HUES48 (cell line): Measurements from ENCODE around the gene L1CAM.

Experiments
- H3K27ac ChIP-seq: one replicate; pipeline ENCODE4 v1.7.0; 2013; ENCODE audit warnings: low read depth, low read length, inconsistent platforms
- H3K27me3 ChIP-seq: 2 replicates; pipeline ENCODE4 v1.6.1; 2013; ENCODE audit warnings: mild to moderate bottlenecking, low read length; ENCODE audit not compliant: control insufficient read depth, insufficient read depth
- H3K36me3 ChIP-seq: 2 replicates; pipeline ENCODE4 v1.6.1; 2013; ENCODE audit warnings: low read length; ENCODE audit not compliant: control insufficient read depth, insufficient read depth
- H3K4me1 ChIP-seq: 2 replicates; pipeline ENCODE4 v1.6.1; 2013; ENCODE audit warnings: mild to moderate bottlenecking, low read length; ENCODE audit not compliant: control insufficient read depth, insufficient read depth
- H3K4me3 ChIP-seq: 2 replicates; pipeline ENCODE4 v1.5.1; 2013; ENCODE audit warnings: mild to moderate bottlenecking, low read depth, low read length
- H3K9ac ChIP-seq: 2 replicates; pipeline ENCODE4 v1.6.1; 2013; ENCODE audit warnings: mild to moderate bottlenecking, low read depth, low read length, moderate library complexity
- H3K9me3 ChIP-seq: 2 replicates; pipeline ENCODE4 v1.6.1; 2013; ENCODE audit warnings: low read length; ENCODE audit not compliant: control insufficient read depth, insufficient read depth

Gene L1CAM

GRCh38 chrX:153875391-153876111 lies 10.4 kb downstream of the L1CAM start:
- Histone ChIP-seq H3K27me3 (no peaks in the 10 kb centered on the region), H3K9me3 (peaks cover 26% of the 10 kb centered on the region), H3K4me1 (peaks cover 10% of the 10 kb centered on the region; the same call in 1 of the 2 replicates), H3K4me3 (no peak overlapping the region), H3K36me3 (no peaks in the 10 kb centered on the region), H3K27ac (no peak overlapping the region), H3K9ac (no peak overlapping the region)

GRCh38 chrX:153874366-153875125 lies 11.4 kb downstream of the L1CAM start:
- Histone ChIP-seq H3K27ac (no peak overlapping the region), H3K4me1 (peaks cover 7% of the 10 kb centered on the region; the same call in 1 of the 2 replicates), H3K4me3 (no peak overlapping the region), H3K36me3 (0 out of 2 replicates have a peak, but pooled peaks cover 6% of the 10 kb centered on the region), H3K27me3 (no peaks in the 10 kb centered on the region), H3K9me3 (peaks cover 33% of the 10 kb centered on the region), H3K9ac (no peak overlapping the region)

DNA sequence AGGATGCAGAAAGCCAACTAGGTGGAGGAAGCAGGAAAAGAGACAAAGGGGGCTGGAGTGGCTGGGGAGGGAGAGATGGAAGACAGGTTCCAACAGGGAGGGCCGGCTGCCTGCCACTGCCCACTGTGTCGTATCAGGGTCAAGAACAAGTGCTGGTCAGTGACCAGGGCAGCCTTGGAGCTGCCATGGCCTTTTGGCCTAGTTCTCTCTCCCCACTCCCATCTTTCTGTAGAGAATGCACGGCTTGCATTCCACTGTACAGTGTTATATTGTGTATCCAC lies 11.9 kb downstream of the L1CAM start:
- Histone ChIP-seq H3K36me3 (0 out of 2 replicates have a peak, but pooled peaks cover 6% of the 10 kb centered on the region), H3K4me3 (no peak overlapping the region), H3K4me1 (peaks cover 7% of the 10 kb centered on the region; the same call in 1 of the 2 replicates), H3K9me3 (peaks cover 34% of the 10 kb centered on the region), H3K9ac (no peak overlapping the region), H3K27ac (no peak overlapping the region), H3K27me3 (no peaks in the 10 kb centered on the region)

DNA sequence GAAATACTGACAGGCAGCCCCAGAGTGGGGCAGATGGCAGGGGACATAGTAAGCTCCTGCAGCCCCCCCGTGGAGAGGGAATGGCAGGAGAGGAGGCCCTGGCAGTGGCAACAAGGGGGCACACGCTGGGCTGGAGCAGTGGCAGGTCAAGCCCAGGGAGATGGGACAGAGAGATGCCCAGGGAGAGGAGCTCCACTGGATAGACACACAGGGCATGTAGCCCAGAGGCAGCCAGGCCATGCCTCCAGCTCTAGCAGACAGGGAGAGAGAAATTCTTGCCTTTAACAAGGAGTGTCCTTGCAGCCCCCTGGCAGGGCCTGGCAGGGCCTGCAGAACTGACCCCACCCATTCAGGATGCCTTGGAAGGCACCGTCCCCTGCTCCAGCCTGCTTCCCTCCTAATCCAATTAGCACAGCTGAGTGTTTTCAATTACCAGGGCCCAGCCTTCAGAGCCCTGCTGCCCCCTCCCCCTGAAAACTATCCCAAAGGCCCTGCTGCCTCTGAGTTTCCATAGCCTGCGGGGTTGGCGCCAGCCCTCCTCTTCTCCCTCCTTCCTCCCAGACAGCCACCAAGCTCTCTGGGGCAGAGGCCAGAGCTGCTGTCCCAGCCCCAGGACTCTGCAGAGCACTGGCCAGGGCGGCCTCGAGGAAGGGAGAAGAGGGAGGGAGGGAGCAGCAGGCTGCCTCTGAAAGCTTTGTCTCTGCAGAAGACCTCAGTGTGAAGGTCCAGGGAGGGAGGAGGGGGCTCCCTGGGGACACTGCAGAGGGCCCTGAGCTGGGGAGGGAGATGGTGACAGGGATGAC lies 12.5 kb downstream of the L1CAM start:
- peaks cover 39% of the 10 kb centered on the region for H3K9me3 ChIP-seq
- no peak overlapping the region for H3K4me3 ChIP-seq
- peaks cover 7% of the 10 kb centered on the region; the same call in 1 of the 2 replicates for H3K36me3 ChIP-seq
- no peak overlapping the region for H3K27ac ChIP-seq
- no peaks in the 10 kb centered on the region for H3K27me3 ChIP-seq
- peaks cover 5% of the 10 kb centered on the region; the same call in 1 of the 2 replicates for H3K4me1 ChIP-seq
- no peak overlapping the region for H3K9ac ChIP-seq

GRCh38 chrX:153871946-153872878 lies 13.8 kb downstream of the L1CAM start:
- Histone ChIP-seq H3K27ac (no peak overlapping the region), H3K4me3 (no peak overlapping the region), H3K27me3 (no peaks in the 10 kb centered on the region), H3K9ac (no peak overlapping the region), H3K9me3 (peaks cover 33% of the 10 kb centered on the region), H3K4me1 (no peaks in the 10 kb centered on the region), H3K36me3 (peaks cover 11% of the 10 kb centered on the region; the same call in 1 of the 2 replicates)

DNA sequence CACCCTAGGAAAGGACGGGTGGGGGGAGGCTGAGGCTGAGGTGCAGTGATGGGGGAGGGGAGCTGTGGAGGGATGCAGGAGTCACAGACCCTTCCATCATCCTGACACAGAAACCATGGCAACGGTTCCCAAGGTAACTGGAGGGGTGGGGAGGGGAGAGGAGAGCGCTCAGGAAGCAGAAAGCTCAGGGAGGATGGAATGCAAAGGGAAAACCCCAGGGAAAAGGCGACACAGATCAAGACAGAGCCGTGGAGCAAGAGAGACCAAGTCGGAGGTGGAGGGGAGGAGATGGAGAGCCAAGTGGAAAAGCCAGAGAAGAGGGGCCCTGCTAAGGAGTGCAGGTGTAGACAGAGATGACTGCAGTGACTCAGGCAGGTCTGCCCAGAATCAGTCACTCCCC lies 14.5 kb downstream of the L1CAM start:
- Histone ChIP-seq H3K27ac (no peak overlapping the region), H3K9me3 (peaks cover 40% of the 10 kb centered on the region), H3K4me1 (no peaks in the 10 kb centered on the region), H3K4me3 (no peak overlapping the region), H3K27me3 (no peaks in the 10 kb centered on the region), H3K36me3 (peaks cover 11% of the 10 kb centered on the region; the same call in 1 of the 2 replicates), H3K9ac (no peak overlapping the region)

DNA sequence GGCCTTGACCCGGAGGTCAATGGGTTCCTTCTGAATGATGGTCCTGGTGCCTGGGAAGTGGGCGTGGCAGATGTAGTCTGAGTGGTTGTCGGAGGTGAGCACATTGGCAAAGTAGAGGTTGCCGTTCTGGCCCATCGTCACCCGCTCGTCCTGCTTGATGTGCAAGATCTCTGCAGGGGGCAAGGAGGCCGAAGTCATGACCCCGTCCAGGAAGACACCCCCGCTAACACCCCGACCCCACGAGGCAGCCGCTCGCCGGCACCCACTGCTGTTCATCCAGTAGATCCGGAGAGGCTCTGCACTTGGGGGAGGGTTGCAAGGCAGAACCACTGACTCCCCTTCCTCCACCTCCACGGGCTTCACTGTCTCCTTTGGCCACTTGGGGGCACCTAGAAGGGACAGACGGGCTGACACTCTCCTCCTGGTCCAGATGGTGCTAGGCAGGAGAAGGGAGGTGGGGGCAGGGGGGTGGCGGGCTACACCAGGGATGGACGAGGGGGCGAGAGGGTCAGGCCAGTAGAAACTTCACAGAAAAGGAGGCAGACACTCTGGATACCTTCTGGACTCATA lies 15.1 kb downstream of the L1CAM start:
- Histone ChIP-seq H3K27me3 (no peaks in the 10 kb centered on the region), H3K4me1 (no peaks in the 10 kb centered on the region), H3K36me3 (peaks cover 11% of the 10 kb centered on the region; the same call in 1 of the 2 replicates), H3K9me3 (peaks cover 39% of the 10 kb centered on the region), H3K27ac (no peak overlapping the region), H3K9ac (no peak overlapping the region), H3K4me3 (no peak overlapping the region)

DNA sequence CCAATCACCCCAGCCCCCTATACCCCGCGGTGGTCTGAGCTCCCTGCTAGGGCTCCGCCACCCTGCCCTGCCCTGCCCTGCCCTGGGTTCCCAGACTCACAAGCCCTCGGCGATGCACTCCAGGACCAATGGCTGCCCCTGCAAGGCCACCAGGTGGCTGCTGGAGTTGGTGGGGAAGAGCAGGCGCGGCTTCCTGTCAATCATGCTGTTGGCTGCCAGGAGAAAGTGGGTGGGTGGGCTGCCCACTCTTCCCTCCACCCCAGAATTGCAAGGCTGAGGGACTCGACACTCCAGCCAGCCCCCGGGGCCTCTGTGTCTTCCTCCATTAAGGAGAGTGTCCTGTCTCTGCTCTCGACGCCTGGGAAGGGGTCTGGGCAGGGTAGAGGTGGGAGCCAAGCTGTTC lies 15.7 kb downstream of the L1CAM start:
- peaks cover 11% of the 10 kb centered on the region; the same call in 1 of the 2 replicates for H3K36me3 ChIP-seq
- H3K27me3 ChIP-seq = no peaks in the 10 kb centered on the region
- no peak overlapping the region for H3K9ac ChIP-seq
- H3K9me3 ChIP-seq = peaks cover 42% of the 10 kb centered on the region
- H3K4me3 ChIP-seq = no peak overlapping the region
- no peaks in the 10 kb centered on the region for H3K4me1 ChIP-seq
- no peak overlapping the region for H3K27ac ChIP-seq

DNA sequence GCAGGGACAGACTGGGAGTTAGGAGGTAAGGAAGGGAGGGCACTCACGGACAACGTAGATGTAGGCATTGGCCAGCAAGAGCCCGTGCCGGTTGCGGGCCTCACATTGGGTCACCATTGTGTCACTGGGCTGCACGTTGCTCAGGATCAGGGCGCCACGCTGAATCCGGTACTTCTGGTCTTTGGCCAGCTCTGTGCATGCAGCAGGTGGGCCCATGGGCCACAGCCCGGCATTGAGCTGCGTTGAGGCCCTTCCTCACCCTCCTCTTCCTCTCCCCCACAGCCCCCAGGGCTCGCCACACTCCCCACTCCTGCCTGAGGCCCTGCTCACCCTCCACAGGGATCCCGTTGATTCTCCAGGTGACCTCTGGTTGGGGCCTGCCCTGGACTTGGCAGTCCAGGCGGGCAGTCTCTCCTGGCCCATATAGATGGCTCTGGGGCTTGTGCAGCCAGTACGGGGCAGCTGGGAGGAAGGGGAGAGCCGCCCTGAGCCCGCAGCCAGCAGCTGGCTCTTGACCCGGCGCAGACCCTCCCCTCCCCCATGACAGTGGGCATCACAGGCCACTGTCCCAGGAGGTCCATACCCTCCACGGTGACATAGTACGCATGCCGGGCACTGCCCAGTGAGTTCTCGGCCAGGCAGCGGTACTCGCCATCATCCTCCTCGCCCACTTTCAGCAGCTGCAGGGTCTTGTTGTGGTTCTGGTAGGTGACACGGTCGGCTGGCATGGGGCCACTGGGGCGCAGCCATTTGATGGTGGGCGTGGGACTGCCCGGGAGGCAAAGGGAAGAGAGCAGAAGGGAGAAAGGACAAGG lies 16.3 kb downstream of the L1CAM start:
- Histone ChIP-seq H3K27me3 (no peaks in the 10 kb centered on the region), H3K27ac (no peak overlapping the region), H3K36me3 (peaks cover 11% of the 10 kb centered on the region; the same call in 1 of the 2 replicates), H3K9me3 (peaks cover 42% of the 10 kb centered on the region), H3K9ac (no peak overlapping the region), H3K4me1 (no peaks in the 10 kb centered on the region), H3K4me3 (no peak overlapping the region)
